ENCODE results near the gene CACNA1G. TPM values are rescaled to one million over a fixed set of nuclear protein-coding genes. Genes with fewer than 3 reads are reported as not detected.
A peak's percentile ranks its signal among the peaks of the same experiment; 100 is the strongest.

The CACNA1G gene
- total RNA-seq, 4 donors from 2014 or later = under 0.01 to 28.9 (median 6.0) TPM

GRCh38 chr17:50633683-50634082, 73.2 kb downstream of the CACNA1G start:
- H3K27ac ChIP-seq = no peak overlapping the region
- no peaks in the 10 kb centered on the region for H3K36me3 ChIP-seq
- intact Hi-C loops (cut with DNase I; ENCODE audit: low total_unique reads) = no loop called here
- H3K9me3 ChIP-seq = no peaks in the 10 kb centered on the region
- no peak for DNase-seq
- TF ChIP-seq, protein P1, sequence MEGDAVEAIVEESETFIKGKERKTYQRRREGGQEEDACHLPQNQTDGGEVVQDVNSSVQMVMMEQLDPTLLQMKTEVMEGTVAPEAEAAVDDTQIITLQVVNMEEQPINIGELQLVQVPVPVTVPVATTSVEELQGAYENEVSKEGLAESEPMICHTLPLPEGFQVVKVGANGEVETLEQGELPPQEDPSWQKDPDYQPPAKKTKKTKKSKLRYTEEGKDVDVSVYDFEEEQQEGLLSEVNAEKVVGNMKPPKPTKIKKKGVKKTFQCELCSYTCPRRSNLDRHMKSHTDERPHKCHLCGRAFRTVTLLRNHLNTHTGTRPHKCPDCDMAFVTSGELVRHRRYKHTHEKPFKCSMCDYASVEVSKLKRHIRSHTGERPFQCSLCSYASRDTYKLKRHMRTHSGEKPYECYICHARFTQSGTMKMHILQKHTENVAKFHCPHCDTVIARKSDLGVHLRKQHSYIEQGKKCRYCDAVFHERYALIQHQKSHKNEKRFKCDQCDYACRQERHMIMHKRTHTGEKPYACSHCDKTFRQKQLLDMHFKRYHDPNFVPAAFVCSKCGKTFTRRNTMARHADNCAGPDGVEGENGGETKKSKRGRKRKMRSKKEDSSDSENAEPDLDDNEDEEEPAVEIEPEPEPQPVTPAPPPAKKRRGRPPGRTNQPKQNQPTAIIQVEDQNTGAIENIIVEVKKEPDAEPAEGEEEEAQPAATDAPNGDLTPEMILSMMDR (IDR thresholded peaks at IDR 0.05) = no peak
- no peak for TF ChIP-seq POLR2A (IDR thresholded peaks at IDR 0.05)
- no peak overlapping the region for H3K4me3 ChIP-seq
- peaks cover 0 to 3% of the 10 kb centered on the region in 2 donors for H3K4me1 ChIP-seq
- H3K27me3 ChIP-seq = no peaks in the 10 kb centered on the region

DNA sequence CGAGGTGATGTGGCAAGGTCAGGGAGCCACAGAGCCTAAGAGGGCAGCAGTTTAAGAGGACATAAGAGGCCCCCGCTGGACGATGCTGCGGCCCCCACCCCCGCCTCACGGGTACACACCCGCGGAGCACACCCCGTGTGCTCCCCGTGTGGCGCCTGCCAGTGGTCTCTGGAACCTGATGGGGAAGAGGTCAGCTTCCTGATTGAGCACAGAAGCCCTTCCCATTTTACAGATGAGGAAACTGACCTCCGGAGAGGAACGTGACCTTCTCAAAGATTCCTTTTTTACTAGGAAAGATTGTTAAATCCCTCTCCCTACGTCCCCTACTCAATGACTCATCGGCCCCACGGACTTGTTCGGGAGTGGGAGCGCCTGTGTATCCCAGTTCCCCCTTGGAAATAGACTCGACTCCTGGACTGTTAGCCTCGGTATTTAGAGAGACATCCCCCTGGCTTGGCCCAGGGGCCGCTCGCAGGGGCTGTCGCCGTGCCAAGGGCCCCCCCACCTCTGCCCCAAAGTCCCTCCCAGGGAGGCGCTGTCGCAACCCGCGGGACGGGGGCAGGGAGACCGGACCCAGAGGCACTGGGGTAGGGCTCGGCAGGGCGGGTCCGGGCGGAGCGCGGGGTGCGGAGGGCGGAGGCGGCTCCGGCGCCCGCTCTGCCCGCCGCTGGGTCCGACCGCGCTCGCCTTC, 73.9 kb downstream of the CACNA1G start, which contains the start of gene ABCC3:
Gene ABCC3 (plus strand): TSS at position 658 of the 691 bp plus-strand sequence. CDS start 56 bp downstream, outside the sequence.
- H3K9me3 ChIP-seq = no peaks in the 10 kb centered on the region
- TF ChIP-seq POLR2A (IDR thresholded peaks at IDR 0.05) = no peak
- TF ChIP-seq, protein P1 (IDR thresholded peaks at IDR 0.05) = no peak
- H3K36me3 ChIP-seq = no peaks in the 10 kb centered on the region
- H3K27ac ChIP-seq = no peak within 1 kb of the TSS
- no peaks in the 10 kb centered on the region for H3K27me3 ChIP-seq
- intact Hi-C loops (cut with DNase I; ENCODE audit: low total_unique reads) = no loop called here
- peak in 1 of 2 donors; percentile 54 for DNase-seq
- peaks cover 0 to 10% of the 10 kb centered on the region in 2 donors for H3K4me1 ChIP-seq
- peak within 1 kb of the TSS in 1 of 2 donors; percentile 37 for H3K4me3 ChIP-seq

DNA sequence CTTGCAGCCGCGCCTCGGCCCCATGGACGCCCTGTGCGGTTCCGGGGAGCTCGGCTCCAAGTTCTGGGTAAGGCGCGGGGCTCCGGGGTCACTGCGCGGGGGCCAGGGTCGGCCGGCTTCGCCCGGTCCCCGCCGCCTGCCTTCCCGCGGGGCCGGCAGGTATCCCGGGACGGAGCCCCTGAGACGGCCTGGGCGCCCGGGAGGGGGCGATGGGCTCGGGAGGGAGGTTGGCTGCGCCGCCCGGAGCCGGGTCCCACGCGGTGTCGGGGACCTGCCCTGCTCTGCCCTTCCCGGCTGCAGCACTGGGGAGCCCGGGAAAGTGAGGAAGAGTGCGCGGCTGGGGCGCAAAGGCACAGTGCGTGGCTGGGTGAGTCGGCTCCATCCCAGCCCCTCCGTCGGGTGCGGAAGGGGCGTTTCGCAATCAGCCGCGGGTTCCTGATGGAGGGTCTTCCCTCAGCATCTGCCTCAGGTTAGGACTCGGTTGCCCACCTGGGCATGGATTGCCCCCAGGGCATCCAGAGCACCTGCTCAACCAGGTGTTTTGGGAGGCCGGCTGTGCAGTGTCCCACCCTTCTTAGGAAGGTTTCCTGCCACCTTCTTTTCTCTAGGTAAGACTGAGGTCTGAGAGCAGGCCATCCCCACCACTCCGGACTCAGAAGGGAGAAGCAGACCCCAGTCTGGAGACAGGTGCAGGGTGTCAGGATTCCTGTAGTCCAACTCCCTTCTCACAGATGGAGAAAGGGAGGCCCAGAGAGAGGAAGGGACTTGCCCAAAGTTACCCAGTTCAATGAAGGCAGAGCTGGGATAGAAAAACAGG, 74.6 kb downstream of the CACNA1G start:
- TF ChIP-seq POLR2A (IDR thresholded peaks at IDR 0.05) = no peak
- TF ChIP-seq, protein P1 (IDR thresholded peaks at IDR 0.05) = no peak
- Histone ChIP-seq H3K9me3 (no peaks in the 10 kb centered on the region), H3K36me3 (no peaks in the 10 kb centered on the region), H3K27me3 (no peaks in the 10 kb centered on the region), H3K4me1 (peaks cover 0 to 11% of the 10 kb centered on the region in 2 donors), H3K4me3 (peak overlapping the region in 1 of 2 donors; percentile 37), H3K27ac (no peak overlapping the region)
- intact Hi-C loops (cut with DNase I; ENCODE audit: low total_unique reads) = no loop called here
- no peak for DNase-seq

DNA sequence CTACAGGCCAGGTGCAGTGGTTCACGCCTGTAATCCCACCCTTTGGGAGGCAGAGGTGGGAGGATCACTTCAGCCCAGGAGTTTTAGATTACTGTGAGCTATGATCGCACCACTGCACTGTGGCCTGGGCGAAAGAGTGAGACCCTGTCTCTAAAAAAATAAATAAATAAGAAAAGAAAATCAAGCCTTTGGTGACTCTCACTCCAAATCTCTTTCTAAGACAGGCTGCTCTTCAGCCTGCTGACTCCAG, 75.1 kb downstream of the CACNA1G start:
- no peaks in the 10 kb centered on the region for H3K9me3 ChIP-seq
- no peak overlapping the region for H3K27ac ChIP-seq
- TF ChIP-seq POLR2A (IDR thresholded peaks at IDR 0.05) = no peak
- no peaks in the 10 kb centered on the region for H3K36me3 ChIP-seq
- intact Hi-C loops (cut with DNase I; ENCODE audit: low total_unique reads) = no loop called here
- no peaks in the 10 kb centered on the region for H3K27me3 ChIP-seq
- DNase-seq = no peak
- peaks cover 0 to 11% of the 10 kb centered on the region in 2 donors for H3K4me1 ChIP-seq
- no peak overlapping the region for H3K4me3 ChIP-seq

DNA sequence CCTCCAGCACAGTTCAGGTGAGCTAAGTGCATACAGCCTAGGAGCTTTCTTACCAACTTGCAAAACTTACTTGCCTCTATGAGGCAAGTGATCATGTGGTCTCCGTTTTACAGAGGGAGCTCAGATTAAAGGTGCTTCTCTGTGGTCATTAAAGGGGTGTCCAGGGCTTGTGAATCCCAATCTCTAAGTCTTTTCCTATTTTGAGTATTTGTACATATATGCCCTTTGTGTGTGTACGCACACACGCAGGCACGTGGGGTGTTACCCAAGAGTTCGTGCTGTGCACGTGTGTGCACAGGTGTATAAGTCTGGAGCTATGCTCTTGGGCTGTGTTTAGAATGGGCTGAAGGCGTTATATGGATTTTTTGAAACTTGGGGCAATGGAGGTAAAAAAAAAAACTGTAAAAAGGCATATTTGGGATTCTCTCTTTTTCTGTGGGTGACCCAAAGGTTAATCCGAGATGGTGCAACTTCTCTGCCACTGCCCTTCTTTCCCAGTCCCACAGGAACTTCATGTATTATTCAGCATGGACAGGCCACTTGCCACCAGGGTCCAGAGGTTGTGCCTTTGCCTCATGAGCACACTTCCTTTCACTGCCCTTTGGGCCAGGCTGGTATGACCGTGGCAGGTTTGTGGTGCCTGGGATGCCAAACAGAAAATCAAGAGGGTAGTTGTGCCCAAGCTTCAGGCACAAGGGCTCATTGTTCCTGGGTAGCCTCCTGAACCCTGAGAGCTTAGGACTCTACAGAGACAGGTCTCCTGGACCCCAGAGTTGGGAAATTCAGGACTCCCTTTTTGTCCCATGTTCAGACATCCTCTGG, 75.7 kb downstream of the CACNA1G start:
- intact Hi-C loops (cut with DNase I; ENCODE audit: low total_unique reads) = no loop called here
- TF ChIP-seq, protein P1 (IDR thresholded peaks at IDR 0.05) = no peak
- no peak for TF ChIP-seq POLR2A (IDR thresholded peaks at IDR 0.05)
- Histone ChIP-seq H3K9me3 (no peaks in the 10 kb centered on the region), H3K27ac (no peak overlapping the region), H3K4me3 (no peak overlapping the region), H3K27me3 (no peaks in the 10 kb centered on the region), H3K4me1 (peaks cover 0 to 11% of the 10 kb centered on the region in 2 donors), H3K36me3 (no peaks in the 10 kb centered on the region)
- DNase-seq = no peak
